GM10266 (cell line): ENCODE measurements around the gene ANKRD65.
"Not testable (repeated sequence)": the region's sequence is repeated elsewhere in the genome, so short reads cannot be mapped to it uniquely, and the experiment has no call there.

Source experiments
- DNase-seq: peaks from one replicate; pipeline ENCODE4 v3.0.0; 2012; ENCODE audit errors: extremely low spot score
- TF ChIP-seq, protein P1 (sequence below): IDR thresholded peaks from 2 replicates; pipeline ENCODE4 v1.5.1; 2012; ENCODE audit warnings: mild to moderate bottlenecking, low read depth; ENCODE audit not compliant: control insufficient read depth, insufficient read depth; ENCODE audit errors: missing control alignments

ANKRD65 gene

DNA sequence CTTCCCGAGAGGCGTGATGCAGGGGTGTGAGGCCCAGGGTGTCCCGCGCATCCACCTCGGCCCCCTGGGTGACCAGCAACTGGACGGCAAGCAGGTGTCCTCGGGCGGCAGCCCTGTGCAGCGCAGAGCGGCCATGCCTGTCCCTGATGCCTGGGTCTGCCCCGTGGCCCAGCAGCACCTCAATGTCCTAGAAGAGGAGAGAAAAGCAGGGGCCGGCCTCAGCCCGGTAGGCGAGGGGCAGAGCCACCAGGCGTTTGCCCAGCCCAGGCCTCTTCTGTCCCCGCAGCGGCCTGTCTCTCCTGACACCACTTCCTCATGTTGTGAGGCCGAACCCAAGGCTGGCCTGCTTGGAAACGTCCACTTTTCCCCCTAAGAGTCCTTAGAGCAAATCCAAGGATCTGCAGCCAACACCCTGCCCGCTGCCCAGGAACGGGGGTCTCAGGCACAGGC, 1.7 kb downstream of the ANKRD65 start:
- TF ChIP-seq, protein P1, sequence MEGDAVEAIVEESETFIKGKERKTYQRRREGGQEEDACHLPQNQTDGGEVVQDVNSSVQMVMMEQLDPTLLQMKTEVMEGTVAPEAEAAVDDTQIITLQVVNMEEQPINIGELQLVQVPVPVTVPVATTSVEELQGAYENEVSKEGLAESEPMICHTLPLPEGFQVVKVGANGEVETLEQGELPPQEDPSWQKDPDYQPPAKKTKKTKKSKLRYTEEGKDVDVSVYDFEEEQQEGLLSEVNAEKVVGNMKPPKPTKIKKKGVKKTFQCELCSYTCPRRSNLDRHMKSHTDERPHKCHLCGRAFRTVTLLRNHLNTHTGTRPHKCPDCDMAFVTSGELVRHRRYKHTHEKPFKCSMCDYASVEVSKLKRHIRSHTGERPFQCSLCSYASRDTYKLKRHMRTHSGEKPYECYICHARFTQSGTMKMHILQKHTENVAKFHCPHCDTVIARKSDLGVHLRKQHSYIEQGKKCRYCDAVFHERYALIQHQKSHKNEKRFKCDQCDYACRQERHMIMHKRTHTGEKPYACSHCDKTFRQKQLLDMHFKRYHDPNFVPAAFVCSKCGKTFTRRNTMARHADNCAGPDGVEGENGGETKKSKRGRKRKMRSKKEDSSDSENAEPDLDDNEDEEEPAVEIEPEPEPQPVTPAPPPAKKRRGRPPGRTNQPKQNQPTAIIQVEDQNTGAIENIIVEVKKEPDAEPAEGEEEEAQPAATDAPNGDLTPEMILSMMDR, result no peak
- DNase-seq, result peak; percentile 27

DNA sequence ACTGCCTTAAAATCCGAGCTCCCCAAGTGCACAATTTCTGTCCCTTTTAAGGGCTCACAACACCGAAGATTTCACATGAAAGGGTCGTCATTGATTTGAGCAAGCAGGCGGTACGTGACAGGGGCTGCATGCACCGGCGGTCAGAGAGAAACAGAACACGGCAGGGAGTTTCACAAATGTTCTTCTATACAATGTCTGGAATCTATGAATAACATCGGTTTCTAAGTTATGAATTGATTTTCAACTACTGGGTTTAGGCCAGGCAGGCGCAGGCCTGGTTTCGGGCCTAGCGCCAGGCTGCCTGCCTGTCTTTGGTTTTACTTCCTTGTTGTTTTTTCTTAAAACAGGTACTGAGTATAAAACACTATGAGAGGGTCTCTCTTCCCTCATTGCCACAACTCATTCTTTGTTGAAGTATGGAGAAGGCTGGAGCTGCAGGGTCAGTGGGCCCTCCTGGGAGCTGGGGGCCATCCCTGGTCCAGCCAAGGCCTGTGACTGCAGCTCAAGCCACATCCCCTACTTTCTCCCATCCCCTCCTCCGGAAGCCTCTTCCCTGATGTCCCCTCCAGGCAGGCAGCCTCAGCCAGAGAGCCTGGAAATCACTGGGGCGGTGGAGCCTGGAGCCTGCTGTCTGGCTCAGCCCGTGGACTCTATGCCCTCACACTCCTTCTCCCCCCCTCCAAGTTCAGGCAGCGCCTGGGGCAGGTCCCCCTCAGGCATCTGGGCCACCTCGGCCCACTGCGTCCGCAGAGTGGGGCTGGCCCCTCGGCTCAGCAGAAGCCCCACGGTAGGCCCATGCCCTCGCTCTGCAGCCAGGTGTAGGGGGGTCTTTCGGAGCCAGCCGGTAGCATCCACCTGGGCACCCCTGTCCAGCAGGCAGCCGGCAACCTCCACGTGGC, 2.4 kb downstream of the ANKRD65 start:
- DNase-seq, result peak; percentile 42
- TF ChIP-seq, protein P1, result no peak

DNA sequence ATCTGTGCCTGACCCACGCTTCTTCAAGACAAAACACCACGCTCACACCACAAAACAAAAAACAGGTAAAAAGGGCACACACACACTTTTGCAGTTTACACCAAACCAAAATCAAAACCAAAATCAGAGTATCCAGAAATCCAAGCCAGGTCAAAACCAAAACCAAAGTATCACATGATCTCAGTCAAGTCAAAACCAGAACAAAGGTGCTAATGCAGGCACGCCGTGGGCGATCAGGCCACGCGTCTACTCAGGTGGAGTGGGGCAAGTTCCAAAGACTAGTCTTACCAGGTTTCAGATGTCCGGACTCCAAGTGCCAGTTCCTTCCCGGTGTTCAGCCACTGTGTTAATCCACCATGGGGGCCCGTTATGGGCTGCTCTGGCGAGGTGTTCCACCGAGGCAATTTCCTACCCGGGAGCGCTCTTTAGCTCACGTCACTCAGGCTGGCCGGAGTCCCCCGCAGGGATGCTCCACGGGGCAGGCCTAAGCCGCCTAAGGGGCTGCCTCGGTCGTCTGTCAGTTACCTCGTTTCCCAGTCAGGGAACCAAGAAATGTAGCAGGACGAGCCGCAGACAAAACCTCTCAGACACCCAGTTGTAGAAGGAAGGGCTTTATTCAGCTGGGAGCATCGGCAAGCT, 3.1 kb downstream of the ANKRD65 start:
- not testable (repeated sequence) for DNase-seq

DNA sequence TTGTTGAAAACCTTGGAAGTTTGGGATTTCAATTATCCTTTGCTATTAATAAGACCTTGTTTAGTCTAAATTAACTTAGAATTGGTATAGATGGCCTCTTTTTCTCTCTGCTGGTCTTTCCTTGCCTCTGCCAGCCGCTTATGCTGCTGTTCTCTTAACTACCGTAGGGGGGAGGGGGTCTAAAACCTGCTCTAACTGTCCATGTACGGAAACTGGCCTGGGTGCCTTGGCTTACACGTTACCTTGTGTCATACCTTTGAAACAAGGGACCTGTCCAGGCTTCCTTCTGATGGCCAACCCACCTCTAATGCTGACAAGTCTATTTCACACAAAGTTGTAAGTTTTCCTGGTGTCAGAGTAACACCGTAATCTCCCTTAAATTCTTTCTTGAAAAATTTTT, 3.7 kb downstream of the ANKRD65 start:
- not testable (repeated sequence) for DNase-seq

DNA sequence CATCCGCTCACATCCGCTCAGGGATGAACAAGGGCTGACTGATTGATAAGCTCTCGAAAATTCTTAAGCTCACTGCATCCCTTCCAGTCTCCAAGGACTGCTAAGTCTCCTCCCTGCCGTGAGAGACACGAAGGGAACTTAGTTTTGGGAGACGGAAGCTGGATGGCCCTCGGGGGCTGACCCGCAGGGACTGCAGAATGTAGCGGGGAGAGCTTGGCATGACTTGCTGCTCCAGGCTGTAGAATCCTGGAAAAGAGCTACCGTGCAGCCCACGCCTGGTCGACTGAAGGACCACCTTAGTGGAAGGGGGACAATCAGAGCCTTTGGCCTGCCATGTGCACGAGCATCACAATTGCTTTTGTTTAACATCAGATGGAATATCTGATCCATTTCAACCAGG, 5.3 kb downstream of the ANKRD65 start:
- TF ChIP-seq, protein P1, result no peak
- DNase-seq, result no peak

DNA sequence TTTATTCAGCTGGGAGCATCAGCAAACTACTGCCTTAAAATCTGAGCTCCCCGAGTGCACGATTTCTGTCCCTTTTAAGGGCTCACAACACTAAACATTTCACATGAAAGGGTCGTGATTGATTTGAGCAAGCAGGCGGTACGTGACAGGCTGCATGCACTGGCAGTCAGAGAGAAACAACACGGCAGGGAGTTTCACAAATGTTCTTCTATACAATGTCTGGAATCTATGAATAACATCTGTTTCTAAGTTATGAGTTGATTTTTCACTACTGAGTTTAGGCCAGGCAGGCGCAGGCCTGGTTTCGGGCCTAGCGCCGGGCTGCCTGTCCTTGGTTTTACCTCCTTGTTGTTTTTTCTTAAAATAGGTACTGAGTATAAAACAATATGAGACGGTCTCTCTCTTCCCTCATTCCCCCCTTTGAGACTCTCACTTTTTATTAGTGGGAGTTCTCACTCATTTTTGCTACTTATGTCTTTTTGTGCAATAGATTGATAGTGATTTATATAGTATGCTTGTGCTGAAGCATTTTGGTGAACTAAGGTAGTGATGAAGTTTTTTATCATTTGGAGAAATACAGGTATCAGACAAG, 8.7 kb downstream of the ANKRD65 start:
- DNase-seq, result not testable (repeated sequence)

DNA sequence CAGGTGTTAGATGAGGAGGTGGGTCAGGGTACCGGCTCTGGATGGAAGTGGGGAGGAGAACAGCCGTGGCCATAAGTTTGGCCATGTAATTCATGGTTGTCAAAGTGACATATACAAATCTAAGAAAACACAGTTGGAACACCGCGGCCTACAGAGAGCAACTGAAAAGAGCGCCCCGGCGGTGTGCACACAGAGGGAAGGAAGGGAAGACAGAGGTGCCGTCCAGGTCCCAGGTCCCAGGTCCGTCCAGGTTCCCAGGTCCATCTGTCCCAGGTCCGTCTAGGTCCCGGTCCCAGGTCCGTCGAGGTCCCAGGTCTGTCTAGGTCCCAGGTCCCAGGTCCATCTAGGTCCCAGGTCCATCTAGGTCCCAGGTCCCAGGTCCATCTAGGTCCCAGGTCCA, 9.4 kb downstream of the ANKRD65 start:
- DNase-seq, result no peak

DNA sequence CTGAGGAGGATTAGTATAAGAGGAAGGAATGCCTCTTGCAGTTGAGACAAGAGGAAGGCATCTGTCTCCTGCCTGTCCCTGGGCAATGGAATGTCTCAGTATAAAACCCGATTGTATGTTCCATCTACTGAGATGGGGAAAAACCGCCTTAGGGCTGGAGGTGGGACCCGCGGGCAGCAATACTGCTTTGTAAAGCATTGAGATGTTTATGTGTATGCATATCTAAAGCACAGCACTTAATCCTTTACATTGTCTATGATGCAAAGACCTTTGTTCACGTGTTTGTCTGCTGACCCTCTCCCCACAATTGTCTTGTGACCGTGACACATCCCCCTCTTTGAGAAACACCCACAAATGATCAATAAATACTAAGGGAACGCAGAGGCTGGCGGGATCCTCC, 10.8 kb downstream of the ANKRD65 start:
- DNase-seq, result not testable (repeated sequence)

More for the DNA sequence above, 9.4 kb downstream of the ANKRD65 start:
- TF ChIP-seq, protein P1, result no peak

DNA sequence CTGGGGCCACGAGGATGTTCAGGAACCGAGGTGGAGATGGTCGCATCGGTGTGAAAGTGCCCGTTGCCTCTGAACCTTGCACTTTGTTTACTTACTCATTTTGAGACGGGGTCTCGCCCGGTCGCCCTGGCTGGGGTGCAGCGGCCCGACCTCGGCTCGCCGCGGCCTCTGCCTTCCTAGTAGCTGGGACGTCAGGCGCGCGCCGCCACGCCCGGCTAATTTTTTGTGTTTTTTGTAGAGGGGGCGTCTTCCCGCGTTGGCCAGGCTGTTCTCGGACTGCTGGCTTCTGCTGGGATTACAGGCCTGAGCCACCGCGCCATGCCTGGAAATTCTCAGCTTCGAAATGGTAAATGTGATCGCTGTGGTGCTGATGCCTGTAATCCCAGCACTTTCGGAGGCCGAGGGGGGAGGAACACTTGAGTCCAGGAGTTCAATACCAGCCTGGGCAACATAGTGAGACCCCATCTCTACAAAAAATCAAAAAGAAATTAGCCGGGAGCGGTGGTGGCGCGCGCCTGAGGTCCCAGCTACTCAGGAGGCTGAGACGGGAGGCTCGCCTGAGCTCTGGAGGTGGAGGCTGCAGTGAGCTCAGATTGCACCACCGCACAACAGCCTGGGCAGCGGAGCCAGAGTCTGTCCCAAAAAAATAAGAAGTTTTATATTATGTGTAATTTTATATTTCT, 13.3 kb downstream of the ANKRD65 start:
- TF ChIP-seq, protein P1, result no peak

More for the DNA sequence above, 13.3 kb downstream of the ANKRD65 start:
- DNase-seq, result no peak
